HepG2 (cell line): Measurements from ENCODE around the gene DOCK4. TPM values are rescaled to one million over a fixed set of nuclear protein-coding genes. Genes with fewer than 3 reads are reported as not detected.

ENCODE experiments used
- ATAC-seq: fragments of 200-7000 bp; cut with Tn5 transposase; 3 replicates; pipeline ENCODE4 v1.9.1; 2020; ENCODE audit warnings: mild to moderate bottlenecking, moderate library complexity
- BruUV-seq: library from RNA; stranded (reverse); fragments of 400-500 nt; replicated peaks from 2 replicates; lab custom pipeline; 2021; lab: Mats Ljungman, UMichigan
- CTCF ChIA-PET: fragments of 300-600 bp; formaldehyde crosslinking; extraction: SDS; loops from one replicate; lab custom pipeline; 2021; ENCODE audit warnings: low total read pairs, inconsistent platforms, low intra/inter-chr PET ratio; lab: Yijun Ruan, JAX
- POLR2A ChIA-PET: fragments of 350-600 bp; sonication (Branson Sonifier 250); formaldehyde crosslinking; loops from one replicate; lab custom pipeline; 2020; ENCODE audit warnings: antibody characterized with exemption, inconsistent platforms; lab: Yijun Ruan, JAX
- DNase-seq: peaks from one replicate; pipeline ENCODE4 v3.0.0-alpha.2; 2015; ENCODE audit warnings: low spot score
- FAIRE-seq: peaks from 3 replicates; lab custom pipeline; 2011; peaks lifted over from hg19 to GRCh38; lab: Jason Lieb, UNC
- H2AFZ ChIP-seq: one replicate; pipeline ENCODE4 v1.6.1; 2011; ENCODE audit warnings: low read length, inconsistent platforms
- H3K27ac ChIP-seq: fragments of 300-600 bp; 3 replicates; pipeline ENCODE4 v1.8.0; 2011; ENCODE audit warnings: mixed run types, mild to moderate bottlenecking, mixed read lengths, low read length, inconsistent platforms; ENCODE audit not compliant: insufficient read depth; ENCODE audit errors: extremely low read length
- H3K27me3 ChIP-seq, 2 experiments: fragments of 200-600 bp in 1 of 2; 2 replicates in 1 of 2; 3 replicates in 1 of 2; pipeline versions ENCODE4 v1.6.0 to v1.8.0; 2011; ENCODE audit warnings: low read length in 2 of 2, mild to moderate bottlenecking in 2 of 2, moderate library complexity in 2 of 2, inconsistent platforms in 1 of 2; ENCODE audit not compliant: insufficient read depth in 2 of 2, control insufficient read depth in 1 of 2
- H3K36me3 ChIP-seq, 2 experiments: fragments of 200-600 bp in 1 of 2; replicated peaks in 1 of 2; 2 replicates in 1 of 2; 3 replicates in 1 of 2; pipeline versions ENCODE4 v1.5.1 to v1.8.0; 2011; ENCODE audit warnings: low read length in 2 of 2, inconsistent platforms in 1 of 2; ENCODE audit not compliant: insufficient read depth in 2 of 2, control insufficient read depth in 1 of 2
- H3K4me1 ChIP-seq: 2 replicates; pipeline ENCODE4 v1.5.1; 2012; ENCODE audit warnings: low read length, inconsistent platforms; ENCODE audit not compliant: insufficient read depth
- H3K4me2 ChIP-seq: 2 replicates; pipeline ENCODE4 v1.6.0; 2011; ENCODE audit warnings: low read depth, low read length, inconsistent platforms
- H3K4me3 ChIP-seq, 3 experiments: fragments of 200-600 bp in 1 of 3; sonication (generic), shearing (Covaris generic) in 1 of 3; replicated peaks in 1 of 3; 2 replicates each; pipeline ENCODE4 v1.5.1; 2011 to 2016; ENCODE audit warnings: low read length in 3 of 3, inconsistent platforms in 2 of 3, low read depth in 2 of 3, mild to moderate bottlenecking in 2 of 3, control low read depth in 1 of 3, mixed read lengths in 1 of 3; ENCODE audit not compliant: insufficient read depth in 1 of 3
- H3K79me2 ChIP-seq: one replicate; pipeline ENCODE4 v1.6.1; 2011; ENCODE audit warnings: low read length, inconsistent platforms; ENCODE audit not compliant: insufficient read depth
- H3K9ac ChIP-seq: 2 replicates; pipeline ENCODE4 v1.6.0; 2011; ENCODE audit warnings: mild to moderate bottlenecking, low read depth, low read length, inconsistent platforms; ENCODE audit not compliant: insufficient read depth
- H3K9me3 ChIP-seq: 2 replicates; pipeline ENCODE4 v1.5.1; 2012; ENCODE audit warnings: mild to moderate bottlenecking, low read length
- H4K20me1 ChIP-seq: 2 replicates; pipeline ENCODE4 v1.6.0; 2011; ENCODE audit warnings: inconsistent platforms, mild to moderate bottlenecking, low read length, moderate library complexity; ENCODE audit not compliant: insufficient read depth
- AFF4 ChIP-seq: sonication (generic); formaldehyde crosslinking; IDR thresholded peaks from 2 replicates; pipeline ENCODE4 v1.4.0; 2020; ENCODE audit warnings: missing genetic modification reagents
- CREM ChIP-seq, 2 experiments: sonication (generic) in 1 of 2; formaldehyde crosslinking in 1 of 2; IDR thresholded peaks; 2 replicates each; pipeline versions ENCODE4 v1.4.0 to v1.6.1; 2016 to 2020; ENCODE audit warnings: antibody characterized with exemption in 1 of 2, mild to moderate bottlenecking in 1 of 2, missing genetic modification reagents in 1 of 2
- FOSL2 ChIP-seq: sonication (generic); formaldehyde crosslinking; IDR thresholded peaks from 2 replicates; pipeline ENCODE4 v1.4.0; 2020; ENCODE audit warnings: missing genetic modification reagents
- FOXA3 ChIP-seq: IDR thresholded peaks from 2 replicates; pipeline ENCODE4 v1.6.1; 2016; ENCODE audit warnings: missing genetic modification reagents, missing compliant biosample characterization
- GABPB1 ChIP-seq: IDR thresholded peaks from 2 replicates; pipeline ENCODE4 v1.6.1; 2016; ENCODE audit warnings: mild to moderate bottlenecking, missing genetic modification reagents, moderate library complexity, missing compliant biosample characterization
- GLMP ChIP-seq: sonication (generic); formaldehyde crosslinking; IDR thresholded peaks from 2 replicates; pipeline ENCODE4 v1.9.0; 2021; ENCODE audit warnings: missing genetic modification reagents, mild to moderate bottlenecking, borderline replicate concordance
- IKZF5 ChIP-seq: IDR thresholded peaks from 2 replicates; pipeline ENCODE4 v1.6.1; 2018; ENCODE audit warnings: missing genetic modification reagents, mild to moderate bottlenecking, missing compliant biosample characterization
- NFE2L2 ChIP-seq: fragments of 150-350 bp; IDR thresholded peaks from 2 replicates; pipeline ENCODE4 v1.6.1; 2014; ENCODE audit warnings: low read length
- RCOR2 ChIP-seq: IDR thresholded peaks from 2 replicates; pipeline ENCODE4 v1.6.1; 2016; ENCODE audit warnings: missing biosample characterization, missing genetic modification reagents
- SNAPC2 ChIP-seq: sonication (generic); formaldehyde crosslinking; IDR thresholded peaks from 2 replicates; pipeline ENCODE4 v1.8.1; 2022; ENCODE audit warnings: mild to moderate bottlenecking, missing genetic modification reagents
- SOX5 ChIP-seq: IDR thresholded peaks from 2 replicates; pipeline ENCODE4 v1.6.1; 2016; ENCODE audit warnings: borderline replicate concordance
- ZGPAT ChIP-seq: IDR thresholded peaks from 2 replicates; pipeline ENCODE4 v1.6.1; 2016; ENCODE audit warnings: mild to moderate bottlenecking
- ZNF253 ChIP-seq: sonication (generic); formaldehyde crosslinking; IDR thresholded peaks from 2 replicates; pipeline ENCODE4 v1.8.0; 2022; ENCODE audit warnings: mild to moderate bottlenecking, missing genetic modification reagents, borderline replicate concordance
- ZNF740 ChIP-seq: sonication (generic); formaldehyde crosslinking; IDR thresholded peaks from 2 replicates; pipeline ENCODE4 v1.4.0; 2020; ENCODE audit warnings: missing genetic modification reagents
- WGBS: methylation state at CpG from one replicate; pipeline ENCODE4 v1.1.6; 2017; ENCODE audit warnings: low lambda C conversion rate; 5-methylcytosine and 5-hydroxymethylcytosine counted together
- in situ Hi-C: cut with HindIII; loops from 2 replicates; pipeline ENCODE4 v1.10.0; 2017; ENCODE audit warnings: low pct_unique_long_range_greater_than_20kb; ENCODE audit not compliant: extremely low pct_ligation_motif_present
- intact Hi-C: fragments of 100-400 bp; cut with micrococcal nuclease; formaldehyde crosslinking; loops from one replicate; pipeline ENCODE4 v1.10.0; 2022; ENCODE audit not compliant: unreplicated experiment
- polyA plus RNA-seq, 8 experiments: library from polyadenylated mRNA; depleted of rRNA in 3 of 8; stranded (reverse) in 7 of 8; unstranded in 1 of 8; fragments of >200 nt; fragmentation: Illumina TruSeq in 4 of 8; extraction: Trizol in 4 of 8; gene quantifications; 2 replicates each; pipeline versions ENCODE4 v1.2.1 to v1.2.3, GENCODE V29; 2011 to 2016; ENCODE audit warnings: low read depth in 4 of 8, missing spikeins in 1 of 8, mixed read lengths in 1 of 8; ENCODE audit not compliant: insufficient read depth in 1 of 8
- total RNA-seq, 5 experiments: library from RNA; depleted of rRNA; stranded (reverse); fragments of >200 nt; fragmentation: Illumina TruSeq; extraction: Trizol; gene quantifications; 2 replicates each; pipeline ENCODE4 v1.2.3, GENCODE V29; 2016; ENCODE audit warnings: low read depth in 1 of 5

The DOCK4 gene
- total and polyA plus RNA-seq, 2 of the 13 experiments (the other 11 are each of a cell fraction or from before 2014, with no cell fraction given) = 13.5 to 17.4 TPM

- TF ChIP-seq AFF4 = no peak
- TF ChIP-seq, all 625 proteins: peak for 41
These were observed 45.4 kb downstream of the DOCK4 start (continued) for GRCh38 chr7:112160771-112161150.

- CTCF ChIA-PET = no interaction called here
- peak; percentile 57 for DNase-seq
- peak; percentile 39 for FAIRE-seq
- TF ChIP-seq NFE2L2 (0 out of 2 replicates have a peak, but pooled peaks have one; percentile 22), CREM (IDR thresholded peaks at IDR 0.05) (0 out of 2 replicates have a peak, but pooled peaks have one; percentile 4), CREM (CRISPR knock-in tag; IDR thresholded peaks at IDR 0.05) (no peak), IKZF5 (CRISPR knock-in tag) (0 out of 2 replicates have a peak, but pooled peaks have one; percentile 7), GLMP (CRISPR knock-in tag) (no peak), ZNF740 (CRISPR knock-in tag) (no peak), FOSL2 (CRISPR knock-in tag) (peak; percentile 92), SOX5 (CRISPR knock-in tag) (0 out of 2 replicates have a peak, but pooled peaks have one; percentile 9), ZGPAT (0 out of 2 replicates have a peak, but pooled peaks have one; percentile 15), ZNF253 (CRISPR knock-in tag) (no peak), GABPB1 (CRISPR knock-in tag) (no peak), SNAPC2 (CRISPR knock-in tag) (no peak), FOXA3 (CRISPR knock-in tag) (peak; percentile 71), RCOR2 (peak; percentile 45; the same call in 1 of the 2 replicates)
These were observed 45.9 kb downstream of the DOCK4 start for GRCh38 chr7:112160130-112160770.

More at GRCh38 chr7:112160130-112160770, 45.9 kb downstream of the DOCK4 start:
- H3K4me3 ChIP-seq = peak overlapping the region; percentile 15 to 37 (median 24); a peak in 4 of 6 replicates
- 5% methylated on average over 2 of the region's 2 CpGs for WGBS
- H3K27ac ChIP-seq = peak overlapping the region; percentile 36
- no peaks in the 10 kb centered on the region for H3K27me3 ChIP-seq
- H2AFZ ChIP-seq = no peak overlapping the region
- no peak overlapping the region for H3K9ac ChIP-seq
- peaks cover 40% of the 10 kb centered on the region for H4K20me1 ChIP-seq
- POLR2A ChIA-PET = interaction anchor here (0.8 to 1.4 kb wide), 2 partner anchors 42 to 47 kb away, joined by 3 to 4 read pairs; partner anchors contain the start of gene ZNF277
- H3K79me2 ChIP-seq = peaks cover 18% of the 10 kb centered on the region
- no peaks in the 10 kb centered on the region for H3K36me3 ChIP-seq
- BruUV-seq = no TSS peak
- ATAC-seq = peak; percentile 77
- in situ Hi-C loops = no loop called here
- H3K4me2 ChIP-seq = peak overlapping the region; percentile 71
- H3K9me3 ChIP-seq = no peaks in the 10 kb centered on the region
- peaks cover 43% of the 10 kb centered on the region for H3K4me1 ChIP-seq
- intact Hi-C loops = loop anchor here (1.0 to 2.0 kb wide), 2 partner anchors 47 to 207 kb away; partner anchors contain the start of genes DOCK4 and ZNF277
